Measurements from ENCODE around the gene PATJ. TPM values are rescaled to one million over a fixed set of nuclear protein-coding genes. Genes with fewer than 3 reads are reported as not detected.
A peak's percentile ranks its signal among the peaks of the same experiment; 100 is the strongest.

Gene PATJ
- total and polyA plus RNA-seq, 2 of the 13 experiments (the other 11 are each of a cell fraction or from before 2014, with no cell fraction given) = 6.2 to 16.8 TPM

DNA sequence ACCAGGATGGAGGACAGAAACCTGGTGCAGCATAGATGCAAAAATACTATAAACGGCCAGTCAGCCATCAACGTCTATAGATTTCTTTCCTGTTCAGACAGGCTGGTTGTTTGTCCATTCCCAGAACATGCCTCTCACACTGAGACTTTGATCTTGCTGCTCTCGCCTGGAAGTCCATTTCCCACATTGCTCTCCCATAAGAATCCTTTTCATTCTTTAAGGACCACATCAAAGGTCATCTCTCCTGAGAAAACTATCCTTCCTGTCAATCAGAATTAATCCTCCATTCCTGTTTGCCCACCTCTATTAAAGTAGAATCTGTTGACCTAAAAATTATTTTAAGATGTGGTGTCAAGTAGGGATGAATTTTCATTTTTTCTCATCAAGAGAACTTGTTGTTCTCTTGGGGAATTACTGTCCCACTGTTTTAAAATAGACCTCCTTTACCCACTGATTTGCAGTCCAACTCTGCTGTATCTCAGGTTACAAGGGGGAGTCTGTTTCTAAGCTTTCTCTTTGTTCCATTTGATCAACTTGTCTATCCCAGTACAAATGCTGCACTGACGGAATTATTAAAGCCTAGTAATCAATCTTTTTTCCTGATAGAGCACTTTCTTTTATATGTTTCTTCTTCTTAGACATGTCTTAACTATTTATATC lies 172.7 kb downstream of the PATJ start (continued):
- TF ChIP-seq ARID4A (CRISPR knock-in tag; IDR thresholded peaks at IDR 0.05; ENCODE audit: borderline replicate concordance) (no peak), ZC3H4 (CRISPR knock-in tag; IDR thresholded peaks at IDR 0.05; ENCODE audit: borderline replicate concordance) (no peak), PATZ1 (CRISPR knock-in tag; IDR thresholded peaks at IDR 0.05) (no peak), RFX3 (CRISPR knock-in tag; IDR thresholded peaks at IDR 0.05) (no peak), SALL2 (CRISPR knock-in tag; IDR thresholded peaks at IDR 0.05) (no peak), TAF1 (CRISPR knock-in tag; IDR thresholded peaks at IDR 0.05) (no peak), ZNF563 (CRISPR knock-in tag; IDR thresholded peaks at IDR 0.05) (no peak), ZNF850 (CRISPR knock-in tag; conservative IDR thresholded peaks at IDR 0.05) (no peak), POLR2G (IDR thresholded peaks at IDR 0.05; ENCODE audit: low read depth, low read length) (no peak), FOXC1 (CRISPR knock-in tag; IDR thresholded peaks at IDR 0.05; ENCODE audit: borderline replicate concordance) (no peak), ZNF670 (CRISPR knock-in tag; IDR thresholded peaks at IDR 0.05; ENCODE audit: borderline replicate concordance) (no peak), SETDB1 (CRISPR knock-in tag; IDR thresholded peaks at IDR 0.05; ENCODE audit: borderline replicate concordance) (no peak), TAF15 (IDR thresholded peaks at IDR 0.05; ENCODE audit: low read depth, low read length, poor library complexity, severe bottlenecking) (no peak), PCBP1 (IDR thresholded peaks at IDR 0.05; ENCODE audit: borderline replicate concordance, low read depth, low read length) (no peak)
- TF ChIP-seq, protein P1, sequence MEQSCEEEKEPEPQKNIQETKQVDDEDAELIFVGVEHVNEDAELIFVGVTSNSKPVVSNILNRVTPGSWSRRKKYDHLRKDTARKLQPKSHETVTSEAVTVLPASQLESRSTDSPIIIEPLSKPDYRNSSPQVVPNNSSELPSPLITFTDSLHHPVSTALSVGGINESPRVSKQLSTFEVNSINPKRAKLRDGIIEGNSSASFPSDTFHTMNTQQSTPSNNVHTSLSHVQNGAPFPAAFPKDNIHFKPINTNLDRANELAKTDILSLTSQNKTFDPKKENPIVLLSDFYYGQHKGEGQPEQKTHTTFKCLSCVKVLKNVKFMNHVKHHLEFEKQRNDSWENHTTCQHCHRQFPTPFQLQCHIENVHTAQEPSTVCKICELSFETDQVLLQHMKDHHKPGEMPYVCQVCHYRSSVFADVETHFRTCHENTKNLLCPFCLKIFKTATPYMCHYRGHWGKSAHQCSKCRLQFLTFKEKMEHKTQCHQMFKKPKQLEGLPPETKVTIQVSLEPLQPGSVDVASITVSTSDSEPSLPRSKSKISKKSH (CRISPR knock-in tag; IDR thresholded peaks at IDR 0.05; ENCODE audit: borderline replicate concordance) = no peak
- TF ChIP-seq, protein P2, sequence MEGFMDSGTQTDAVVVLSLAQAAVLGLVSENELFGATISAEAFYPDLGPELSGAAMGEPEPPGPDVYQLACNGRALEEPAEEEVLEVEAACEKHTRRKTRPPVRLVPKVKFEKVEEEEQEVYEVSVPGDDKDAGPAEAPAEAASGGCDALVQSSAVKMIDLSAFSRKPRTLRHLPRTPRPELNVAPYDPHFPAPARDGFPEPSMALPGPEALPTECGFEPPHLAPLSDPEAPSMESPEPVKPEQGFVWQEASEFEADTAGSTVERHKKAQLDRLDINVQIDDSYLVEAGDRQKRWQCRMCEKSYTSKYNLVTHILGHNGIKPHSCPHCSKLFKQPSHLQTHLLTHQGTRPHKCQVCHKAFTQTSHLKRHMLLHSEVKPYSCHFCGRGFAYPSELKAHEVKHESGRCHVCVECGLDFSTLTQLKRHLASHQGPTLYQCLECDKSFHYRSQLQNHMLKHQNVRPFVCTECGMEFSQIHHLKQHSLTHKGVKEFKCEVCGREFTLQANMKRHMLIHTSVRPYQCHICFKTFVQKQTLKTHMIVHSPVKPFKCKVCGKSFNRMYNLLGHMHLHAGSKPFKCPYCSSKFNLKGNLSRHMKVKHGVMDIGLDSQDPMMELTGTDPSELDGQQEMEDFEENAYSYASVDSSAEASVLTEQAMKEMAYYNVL (CRISPR knock-in tag; IDR thresholded peaks at IDR 0.05; ENCODE audit: borderline replicate concordance) = 0 out of 2 replicates have a peak, but pooled peaks have one; percentile 42
- TF ChIP-seq, protein P3, sequence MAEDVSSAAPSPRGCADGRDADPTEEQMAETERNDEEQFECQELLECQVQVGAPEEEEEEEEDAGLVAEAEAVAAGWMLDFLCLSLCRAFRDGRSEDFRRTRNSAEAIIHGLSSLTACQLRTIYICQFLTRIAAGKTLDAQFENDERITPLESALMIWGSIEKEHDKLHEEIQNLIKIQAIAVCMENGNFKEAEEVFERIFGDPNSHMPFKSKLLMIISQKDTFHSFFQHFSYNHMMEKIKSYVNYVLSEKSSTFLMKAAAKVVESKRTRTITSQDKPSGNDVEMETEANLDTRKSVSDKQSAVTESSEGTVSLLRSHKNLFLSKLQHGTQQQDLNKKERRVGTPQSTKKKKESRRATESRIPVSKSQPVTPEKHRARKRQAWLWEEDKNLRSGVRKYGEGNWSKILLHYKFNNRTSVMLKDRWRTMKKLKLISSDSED (CRISPR knock-in tag; IDR thresholded peaks at IDR 0.05) = no peak
